HG02840 (cell line): ENCODE data around the gene COL6A1.

Experiments used
- ATAC-seq: cut with Tn5 transposase; IDR thresholded peaks from one replicate; pipeline ENCODE4 v1.9.1; 2021; ENCODE audit warnings: mild to moderate bottlenecking, moderate library complexity, moderate number of reproducible peaks; ENCODE audit not compliant: unreplicated experiment, low FRiP score

Gene COL6A1

GRCh38 chr21:45992301-45993209 is 11.0 kb downstream of the COL6A1 start:
- no peak for ATAC-seq

- no peak for ATAC-seq
Measured at GRCh38 chr21:45993210-45994085, 11.9 kb downstream of the COL6A1 start.

GRCh38 chr21:45994086-45994661 is 12.6 kb downstream of the COL6A1 start:
- ATAC-seq = no peak

- ATAC-seq = no peak
Measured at GRCh38 chr21:45994759-45995685, 13.5 kb downstream of the COL6A1 start.

- no peak for ATAC-seq
Measured at GRCh38 chr21:45995686-45996179, 14.2 kb downstream of the COL6A1 start.

GRCh38 chr21:45996311-45997204 is 15.0 kb downstream of the COL6A1 start:
- ATAC-seq = no peak

- no peak for ATAC-seq
Measured at GRCh38 chr21:45997205-45997494, 15.6 kb downstream of the COL6A1 start.

- no peak for ATAC-seq
Measured at GRCh38 chr21:45997495-45998275, 16.1 kb downstream of the COL6A1 start.

- no peak for ATAC-seq
Measured at GRCh38 chr21:45998276-45998701, 16.7 kb downstream of the COL6A1 start.

GRCh38 chr21:45998871-45999580 is 17.5 kb downstream of the COL6A1 start:
- no peak for ATAC-seq

GRCh38 chr21:45999581-46000181 is 18.1 kb downstream of the COL6A1 start:
- no peak for ATAC-seq

- ATAC-seq = no peak
Measured at GRCh38 chr21:46000182-46000730, 18.7 kb downstream of the COL6A1 start.

- no peak for ATAC-seq
Measured at GRCh38 chr21:46000731-46001641, 19.4 kb downstream of the COL6A1 start.

GRCh38 chr21:46001821-46002681 is 20.5 kb downstream of the COL6A1 start:
- no peak for ATAC-seq
